HUES64 (cell line): ENCODE measurements around the gene CEP85.

Experiments
- H3K27ac ChIP-seq: 2 replicates; pipeline ENCODE4 v1.7.0; 2013; ENCODE audit warnings: low read depth, low read length, inconsistent platforms
- H3K27me3 ChIP-seq: 2 replicates; pipeline ENCODE4 v1.6.1; 2013; ENCODE audit warnings: mild to moderate bottlenecking, low read length; ENCODE audit not compliant: insufficient read depth
- H3K36me3 ChIP-seq: 2 replicates; pipeline ENCODE4 v1.6.1; 2013; ENCODE audit warnings: mild to moderate bottlenecking, low read length; ENCODE audit not compliant: insufficient read depth
- H3K4me1 ChIP-seq: 2 replicates; pipeline ENCODE4 v1.6.1; 2013; ENCODE audit warnings: mild to moderate bottlenecking, low read length, moderate library complexity; ENCODE audit not compliant: insufficient read depth
- H3K4me3 ChIP-seq: 2 replicates; pipeline ENCODE4 v1.5.1; 2013; ENCODE audit warnings: mild to moderate bottlenecking, low read length, moderate library complexity
- H3K9ac ChIP-seq: 2 replicates; pipeline ENCODE4 v1.6.1; 2013; ENCODE audit warnings: mild to moderate bottlenecking, low read depth, low read length
- H3K9me3 ChIP-seq: 2 replicates; pipeline ENCODE4 v1.6.1; 2013; ENCODE audit warnings: low read depth, low read length; ENCODE audit not compliant: insufficient read depth
- WGBS: fragments of 150-250, 120-280 bp; methylation state at CpG from one replicate; pipeline ENCODE4 v1.1.7; 2013; ENCODE audit warnings: missing lambda C conversion rate; 5-methylcytosine and 5-hydroxymethylcytosine counted together

The CEP85 gene

GRCh38 chr1:26323382-26323781 lies 89.4 kb downstream of the CEP85 start:
- H3K9me3 ChIP-seq = no peaks in the 10 kb centered on the region
- WGBS = 95% methylated on average over 2 of the region's 2 CpGs
- H3K4me1 ChIP-seq = no peaks in the 10 kb centered on the region
- H3K9ac ChIP-seq = no peak overlapping the region
- H3K36me3 ChIP-seq = peaks cover 41% of the 10 kb centered on the region
- H3K27me3 ChIP-seq = no peaks in the 10 kb centered on the region
- H3K4me3 ChIP-seq = no peak overlapping the region
- no peak overlapping the region for H3K27ac ChIP-seq

GRCh38 chr1:26324550-26324949 lies 90.5 kb downstream of the CEP85 start:
- 92% methylated on average over 3 of the region's 3 CpGs for WGBS
- peaks cover 41% of the 10 kb centered on the region for H3K36me3 ChIP-seq
- H3K9ac ChIP-seq = no peak overlapping the region
- H3K27ac ChIP-seq = no peak overlapping the region
- no peak overlapping the region for H3K4me3 ChIP-seq
- H3K27me3 ChIP-seq = no peaks in the 10 kb centered on the region
- H3K9me3 ChIP-seq = no peaks in the 10 kb centered on the region
- H3K4me1 ChIP-seq = no peaks in the 10 kb centered on the region

GRCh38 chr1:26327956-26328362 lies 94.0 kb downstream of the CEP85 start:
- Histone ChIP-seq H3K9ac (no peak overlapping the region), H3K27ac (no peak overlapping the region), H3K27me3 (no peaks in the 10 kb centered on the region), H3K36me3 (peaks cover 49% of the 10 kb centered on the region), H3K9me3 (no peaks in the 10 kb centered on the region), H3K4me3 (no peak overlapping the region), H3K4me1 (no peaks in the 10 kb centered on the region)
- 83% methylated on average over 8 of the region's 8 CpGs for WGBS
